HepG2 (cell line): Measurements from ENCODE around the gene GCH1. TPM values are rescaled to one million over a fixed set of nuclear protein-coding genes. Genes with fewer than 3 reads are reported as not detected.

Experiments
- ASH2L ChIP-seq: fragments of 300-600, 200-600 bp; sonication (generic); IDR thresholded peaks from 2 replicates; pipeline ENCODE4 v1.7.0; 2017; ENCODE audit warnings: low read depth, mild to moderate bottlenecking, moderate library complexity, mixed read lengths, low read length; ENCODE audit not compliant: insufficient read length
- DMAP1 ChIP-seq: IDR thresholded peaks from 2 replicates; pipeline ENCODE4 v1.6.1; 2016
- EZH2 ChIP-seq: conservative IDR thresholded peaks from 2 replicates; pipeline ENCODE4 v1.6.1; 2012; ENCODE audit warnings: mild to moderate bottlenecking, low read depth, low read length, moderate library complexity
- GATA4 ChIP-seq: sonication (generic); IDR thresholded peaks from 2 replicates; pipeline ENCODE4 v1.6.1; 2016; ENCODE audit warnings: antibody characterized with exemption, low read depth, borderline replicate concordance
- GTF3A ChIP-seq: sonication (generic); formaldehyde crosslinking; conservative IDR thresholded peaks from 2 replicates; pipeline ENCODE4 v1.4.0; 2020; ENCODE audit warnings: mild to moderate bottlenecking, missing genetic modification reagents
- GZF1 ChIP-seq: sonication (generic); formaldehyde crosslinking; IDR thresholded peaks from 2 replicates; pipeline ENCODE4 v1.5.1; 2020; ENCODE audit warnings: mild to moderate bottlenecking, missing genetic modification reagents
- HIVEP1 ChIP-seq: sonication (generic); formaldehyde crosslinking; IDR thresholded peaks from 2 replicates; pipeline ENCODE4 v1.4.0; 2020; ENCODE audit warnings: mild to moderate bottlenecking, missing genetic modification reagents
- HNRNPH1 ChIP-seq: fragments of 200-400 bp; formaldehyde crosslinking; optimal IDR thresholded peaks from 2 replicates; pipeline ENCODE3; 2017; ENCODE audit warnings: mild to moderate bottlenecking, low read depth, low read length
- KDM4B ChIP-seq: sonication (generic); formaldehyde crosslinking; IDR thresholded peaks from 2 replicates; pipeline ENCODE4 v1.4.0; 2020; ENCODE audit warnings: missing genetic modification reagents
- NFKBIZ ChIP-seq: IDR thresholded peaks from 2 replicates; pipeline ENCODE4 v1.6.1; 2018; ENCODE audit warnings: missing genetic modification reagents, missing compliant biosample characterization
- NONO ChIP-seq, 2 experiments: fragments of 450-650 bp in 1 of 2; sonication (generic) in 1 of 2; formaldehyde crosslinking in 1 of 2; IDR thresholded peaks in 1 of 2; conservative IDR thresholded peaks in 1 of 2; 2 replicates each; pipeline versions ENCODE4 v1.6.1 to v1.8.0; 2017 to 2022; ENCODE audit warnings: mild to moderate bottlenecking in 1 of 2, missing genetic modification reagents in 1 of 2, moderate library complexity in 1 of 2
- NPAS2 ChIP-seq: sonication (generic); formaldehyde crosslinking; IDR thresholded peaks from 2 replicates; pipeline ENCODE4 v1.8.0; 2022; ENCODE audit warnings: mild to moderate bottlenecking, missing genetic modification reagents, borderline replicate concordance
- POLR2AphosphoS5 ChIP-seq: IDR thresholded peaks from 2 replicates; pipeline ENCODE4 v1.6.1; 2012; ENCODE audit warnings: low read depth, low read length
- RARG ChIP-seq: sonication (generic); formaldehyde crosslinking; IDR thresholded peaks from 2 replicates; pipeline ENCODE4 v1.4.0; 2020; ENCODE audit warnings: low read depth, mild to moderate bottlenecking, missing genetic modification reagents
- RBFOX2 ChIP-seq: fragments of 200-400 bp; formaldehyde crosslinking; IDR thresholded peaks from 2 replicates; pipeline ENCODE4 v1.6.1; 2017; ENCODE audit warnings: low read depth, mild to moderate bottlenecking, low read length
- SP2 ChIP-seq: sonication (generic); formaldehyde crosslinking; IDR thresholded peaks from 2 replicates; pipeline ENCODE4 v1.5.1; 2020; ENCODE audit warnings: mild to moderate bottlenecking, missing genetic modification reagents
- SPEN ChIP-seq: sonication (generic); formaldehyde crosslinking; IDR thresholded peaks from 2 replicates; pipeline ENCODE4 v1.5.1; 2020; ENCODE audit warnings: low read depth, mild to moderate bottlenecking, missing genetic modification reagents
- TBL1XR1 ChIP-seq: fragments of 150-350 bp; IDR thresholded peaks from 2 replicates; pipeline ENCODE4 v1.6.1; 2014; ENCODE audit warnings: borderline replicate concordance, low read length; ENCODE audit not compliant: partially characterized antibody
- TCF7 ChIP-seq: sonication (generic); IDR thresholded peaks from 2 replicates; pipeline ENCODE4 v1.6.1; 2016; ENCODE audit warnings: antibody characterized with exemption, low read depth
- YEATS4 ChIP-seq: sonication (generic); formaldehyde crosslinking; IDR thresholded peaks from 2 replicates; pipeline ENCODE4 v1.4.0; 2020; ENCODE audit warnings: missing genetic modification reagents, borderline replicate concordance
- ZNF121 ChIP-seq: sonication (generic); formaldehyde crosslinking; IDR thresholded peaks from 2 replicates; pipeline ENCODE4 v1.5.0; 2020; ENCODE audit warnings: mild to moderate bottlenecking, missing genetic modification reagents
- ZNF17 ChIP-seq: sonication (generic); formaldehyde crosslinking; IDR thresholded peaks from 2 replicates; pipeline ENCODE4 v1.5.0; 2020; ENCODE audit warnings: mild to moderate bottlenecking, missing genetic modification reagents
- ZNF432 ChIP-seq: sonication (generic); formaldehyde crosslinking; IDR thresholded peaks from 2 replicates; pipeline ENCODE4 v1.5.0; 2020; ENCODE audit warnings: missing genetic modification reagents, mild to moderate bottlenecking, borderline replicate concordance
- ZNF616 ChIP-seq: sonication (generic); formaldehyde crosslinking; IDR thresholded peaks from 2 replicates; pipeline ENCODE4 v1.5.0; 2020; ENCODE audit warnings: low read depth, mild to moderate bottlenecking, missing genetic modification reagents
- ZNF652 ChIP-seq: IDR thresholded peaks from 2 replicates; pipeline ENCODE4 v1.6.1; 2016; ENCODE audit warnings: low read depth, borderline replicate concordance
- ZNF7 ChIP-seq: IDR thresholded peaks from 2 replicates; pipeline ENCODE4 v1.6.1; 2016; ENCODE audit warnings: missing biosample characterization, missing genetic modification reagents
- ZNF780A ChIP-seq: sonication (generic); formaldehyde crosslinking; IDR thresholded peaks from 2 replicates; pipeline ENCODE4 v1.8.0; 2022; ENCODE audit warnings: mild to moderate bottlenecking, missing genetic modification reagents, moderate library complexity
- ZSCAN21 ChIP-seq: sonication (generic); formaldehyde crosslinking; IDR thresholded peaks from 2 replicates; pipeline ENCODE4 v1.8.0; 2022; ENCODE audit warnings: mild to moderate bottlenecking, missing genetic modification reagents, moderate library complexity, borderline replicate concordance
- polyA plus RNA-seq, 8 experiments: library from polyadenylated mRNA; depleted of rRNA in 3 of 8; stranded (reverse) in 7 of 8; unstranded in 1 of 8; fragments of >200 nt; fragmentation: Illumina TruSeq in 4 of 8; extraction: Trizol in 4 of 8; gene quantifications; 2 replicates each; pipeline versions ENCODE4 v1.2.1 to v1.2.3, GENCODE V29; 2011 to 2016; ENCODE audit warnings: low read depth in 4 of 8, missing spikeins in 1 of 8, mixed read lengths in 1 of 8; ENCODE audit not compliant: insufficient read depth in 1 of 8
- total RNA-seq, 5 experiments: library from RNA; depleted of rRNA; stranded (reverse); fragments of >200 nt; fragmentation: Illumina TruSeq; extraction: Trizol; gene quantifications; 2 replicates each; pipeline ENCODE4 v1.2.3, GENCODE V29; 2016; ENCODE audit warnings: low read depth in 1 of 5
- TF ChIP-seq, protein P1 (sequence below): IDR thresholded peaks from 2 replicates; pipeline ENCODE4 v1.6.1; 2018; ENCODE audit warnings: missing genetic modification reagents
- TF ChIP-seq, protein P2 (sequence below): IDR thresholded peaks from 2 replicates; pipeline ENCODE4 v1.6.1; 2016; ENCODE audit warnings: missing biosample characterization, missing genetic modification reagents, low read depth

GCH1 gene
- total and polyA plus RNA-seq, 2 of the 13 experiments (the other 11 are each of a cell fraction or from before 2014, with no cell fraction given) = 15.0 to 25.2 TPM

DNA sequence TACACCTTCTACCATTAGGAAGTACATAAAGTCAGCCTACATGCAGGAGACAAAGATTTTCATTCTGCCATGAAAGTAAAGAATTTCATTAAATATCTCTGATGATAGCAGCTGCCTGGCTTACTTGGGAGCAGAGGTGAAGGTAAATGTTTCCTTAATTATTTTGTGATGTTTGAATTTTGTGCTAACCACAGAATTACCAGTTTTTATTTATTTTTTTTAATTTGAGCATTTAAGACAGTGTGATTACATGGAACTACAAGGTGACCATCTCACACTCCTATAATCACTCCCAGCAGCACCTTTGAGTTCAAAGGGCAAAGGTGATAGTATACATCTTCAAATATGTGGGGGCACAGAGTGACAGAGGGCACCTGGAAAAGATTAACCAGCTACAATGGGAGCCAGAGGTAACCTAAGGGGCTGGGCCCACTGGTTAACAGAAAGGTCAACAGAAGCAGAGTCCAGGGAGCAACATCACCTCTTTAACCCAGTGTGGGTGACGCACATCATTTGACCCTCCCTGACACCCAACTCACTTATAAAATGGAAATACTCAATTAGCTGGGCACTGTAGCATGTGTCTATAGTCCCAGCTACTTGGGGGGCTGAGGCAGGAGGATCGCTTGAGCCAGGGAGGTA, 65.0 kb downstream of the GCH1 start (continued):
- TF ChIP-seq ZNF121 (CRISPR knock-in tag) (no peak), KDM4B (CRISPR knock-in tag) (0 out of 2 replicates have a peak, but pooled peaks have one; percentile 42), GTF3A (CRISPR knock-in tag) (no peak), GATA4 (peak; percentile 59; the same call in 1 of the 2 replicates), ZNF17 (CRISPR knock-in tag) (no peak), EZH2 (no peak), SP2 (CRISPR knock-in tag) (no peak), NONO (IDR thresholded peaks at IDR 0.05) (no peak), NONO (CRISPR knock-in tag; conservative IDR thresholded peaks at IDR 0.05) (peak; percentile 69), ZNF7 (CRISPR knock-in tag) (no peak), HNRNPH1 (no peak), ASH2L (peak; percentile 81), NFKBIZ (no peak), ZNF652 (CRISPR knock-in tag) (peak; percentile 76; the same call in 1 of the 2 replicates), GZF1 (CRISPR knock-in tag) (no peak), ZNF780A (CRISPR knock-in tag) (no peak), TBL1XR1 (no peak), NPAS2 (CRISPR knock-in tag) (no peak), ZSCAN21 (CRISPR knock-in tag) (no peak), ZNF616 (no peak), SPEN (peak; percentile 70; the same call in 1 of the 2 replicates), RARG (CRISPR knock-in tag) (no peak), ZNF432 (CRISPR knock-in tag) (no peak), HIVEP1 (CRISPR knock-in tag) (no peak), DMAP1 (CRISPR knock-in tag) (0 out of 2 replicates have a peak, but pooled peaks have one; percentile 39), YEATS4 (peak; percentile 38; the same call in 1 of the 2 replicates), POLR2AphosphoS5 (no peak), TCF7 (peak; percentile 67), RBFOX2 (no peak)
- TF ChIP-seq, protein P1, sequence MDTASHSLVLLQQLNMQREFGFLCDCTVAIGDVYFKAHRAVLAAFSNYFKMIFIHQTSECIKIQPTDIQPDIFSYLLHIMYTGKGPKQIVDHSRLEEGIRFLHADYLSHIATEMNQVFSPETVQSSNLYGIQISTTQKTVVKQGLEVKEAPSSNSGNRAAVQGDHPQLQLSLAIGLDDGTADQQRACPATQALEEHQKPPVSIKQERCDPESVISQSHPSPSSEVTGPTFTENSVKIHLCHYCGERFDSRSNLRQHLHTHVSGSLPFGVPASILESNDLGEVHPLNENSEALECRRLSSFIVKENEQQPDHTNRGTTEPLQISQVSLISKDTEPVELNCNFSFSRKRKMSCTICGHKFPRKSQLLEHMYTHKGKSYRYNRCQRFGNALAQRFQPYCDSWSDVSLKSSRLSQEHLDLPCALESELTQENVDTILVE = no peak
- TF ChIP-seq, protein P2, sequence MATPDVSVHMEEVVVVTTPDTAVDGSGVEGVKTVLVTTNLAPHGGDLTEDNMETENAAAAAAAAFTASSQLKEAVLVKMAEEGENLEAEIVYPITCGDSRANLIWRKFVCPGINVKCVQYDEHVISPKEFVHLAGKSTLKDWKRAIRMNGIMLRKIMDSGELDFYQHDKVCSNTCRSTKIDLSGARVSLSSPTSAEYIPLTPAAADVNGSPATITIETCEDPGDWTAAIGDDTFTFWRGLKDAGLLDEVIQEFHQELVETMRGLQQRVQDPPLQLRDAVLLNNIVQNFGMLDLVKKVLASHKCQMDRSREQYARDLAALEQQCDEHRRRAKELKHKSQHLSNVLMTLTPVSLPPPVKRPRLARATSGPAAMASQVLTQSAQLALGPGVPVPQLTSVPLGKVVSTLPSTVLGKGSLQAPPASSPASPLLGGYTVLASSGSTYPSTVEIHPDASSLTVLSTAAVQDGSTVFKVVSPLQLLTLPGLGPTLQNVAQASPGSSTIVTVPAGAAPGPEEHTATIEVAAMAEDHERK = no peak
